Smooth muscle cell (in vitro differentiated cells): Measurements from ENCODE around the gene C19orf38. TPM values are rescaled to one million over a fixed set of nuclear protein-coding genes. Genes with fewer than 3 reads are reported as not detected.
"Not testable (repeated sequence)": the region's sequence is repeated elsewhere in the genome, so short reads cannot be mapped to it uniquely, and the experiment has no call there.

ENCODE experiments used
- DNase-seq: peaks from one replicate; lab custom pipeline; 2025; ENCODE audit not compliant: unreplicated experiment; lab: John Stamatoyannopoulos, UW
- H2AFZ ChIP-seq: fragments of 200-600 bp; sonication (generic); 2 replicates; pipeline ENCODE4 v1.6.0; 2016; ENCODE audit warnings: antibody characterized with exemption, low read depth, mild to moderate bottlenecking
- H3F3A ChIP-seq: fragments of 200-600 bp; sonication (generic); 2 replicates; pipeline ENCODE4 v1.6.0; 2017; ENCODE audit warnings: antibody characterized with exemption, low read depth
- H3K27ac ChIP-seq: fragments of 200-600 bp; sonication (generic); 2 replicates; pipeline ENCODE4 v1.5.1; 2016; ENCODE audit warnings: low read depth, mild to moderate bottlenecking
- H3K27me3 ChIP-seq: fragments of 200-600 bp; sonication (generic); 2 replicates; pipeline ENCODE4 v1.6.1; 2016; ENCODE audit warnings: low read depth, mild to moderate bottlenecking
- H3K36me3 ChIP-seq: fragments of 200-600 bp; sonication (generic); 2 replicates; pipeline ENCODE4 v1.5.1; 2016; ENCODE audit warnings: low read depth
- H3K4me1 ChIP-seq: fragments of 200-600 bp; sonication (generic); 2 replicates; pipeline ENCODE4 v1.5.1; 2016; ENCODE audit warnings: low read depth
- H3K4me2 ChIP-seq: fragments of 200-600 bp; sonication (generic); 2 replicates; pipeline ENCODE4 v1.6.0; 2016; ENCODE audit warnings: mild to moderate bottlenecking
- H3K4me3 ChIP-seq: fragments of 200-600 bp; sonication (generic); 2 replicates; pipeline ENCODE4 v1.5.1; 2016; ENCODE audit warnings: mild to moderate bottlenecking
- H3K79me2 ChIP-seq: fragments of 200-600 bp; sonication (generic); 2 replicates; pipeline ENCODE4 v1.6.0; 2016; ENCODE audit warnings: low read depth, mild to moderate bottlenecking
- H3K9ac ChIP-seq: fragments of 200-600 bp; sonication (generic); 2 replicates; pipeline ENCODE4 v1.6.0; 2016; ENCODE audit warnings: low read depth
- H3K9me3 ChIP-seq: fragments of 200-600 bp; sonication (generic); replicated peaks from 2 replicates; pipeline ENCODE4 v1.5.1; 2016; ENCODE audit warnings: low read depth
- H4K20me1 ChIP-seq: fragments of 200-600 bp; sonication (generic); 2 replicates; pipeline ENCODE4 v1.6.0; 2016; ENCODE audit warnings: low read depth
- CTCF ChIP-seq: fragments of 200-600 bp; sonication (generic); IDR thresholded peaks from 2 replicates; pipeline ENCODE4 v1.5.1; 2017; ENCODE audit warnings: borderline replicate concordance, mild to moderate bottlenecking, antibody characterized with exemption; ENCODE audit not compliant: insufficient read depth, poor library complexity, severe bottlenecking
- WGBS: methylation state at CpG from one replicate; pipeline ENCODE4 v1.1.7; 2016; ENCODE audit warnings: low lambda C conversion rate; 5-methylcytosine and 5-hydroxymethylcytosine counted together
- polyA plus RNA-seq: library from polyadenylated mRNA; unstranded; fragments of >200 nt; fragmentation: Nextera tagmentation; extraction: Ambion mirVana; gene quantifications from 2 replicates; pipeline ENCODE4 v1.2.1, GENCODE V29; 2016
- total RNA-seq: library from RNA; depleted of rRNA; stranded (reverse); fragments of >200 nt; gene quantifications from 2 replicates; pipeline ENCODE4 v1.2.3, GENCODE V29; 2014

The C19orf38 gene
- total and polyA plus RNA-seq, 2 experiments from 2014 or later, result 0.13 to 1.5 TPM

DNA sequence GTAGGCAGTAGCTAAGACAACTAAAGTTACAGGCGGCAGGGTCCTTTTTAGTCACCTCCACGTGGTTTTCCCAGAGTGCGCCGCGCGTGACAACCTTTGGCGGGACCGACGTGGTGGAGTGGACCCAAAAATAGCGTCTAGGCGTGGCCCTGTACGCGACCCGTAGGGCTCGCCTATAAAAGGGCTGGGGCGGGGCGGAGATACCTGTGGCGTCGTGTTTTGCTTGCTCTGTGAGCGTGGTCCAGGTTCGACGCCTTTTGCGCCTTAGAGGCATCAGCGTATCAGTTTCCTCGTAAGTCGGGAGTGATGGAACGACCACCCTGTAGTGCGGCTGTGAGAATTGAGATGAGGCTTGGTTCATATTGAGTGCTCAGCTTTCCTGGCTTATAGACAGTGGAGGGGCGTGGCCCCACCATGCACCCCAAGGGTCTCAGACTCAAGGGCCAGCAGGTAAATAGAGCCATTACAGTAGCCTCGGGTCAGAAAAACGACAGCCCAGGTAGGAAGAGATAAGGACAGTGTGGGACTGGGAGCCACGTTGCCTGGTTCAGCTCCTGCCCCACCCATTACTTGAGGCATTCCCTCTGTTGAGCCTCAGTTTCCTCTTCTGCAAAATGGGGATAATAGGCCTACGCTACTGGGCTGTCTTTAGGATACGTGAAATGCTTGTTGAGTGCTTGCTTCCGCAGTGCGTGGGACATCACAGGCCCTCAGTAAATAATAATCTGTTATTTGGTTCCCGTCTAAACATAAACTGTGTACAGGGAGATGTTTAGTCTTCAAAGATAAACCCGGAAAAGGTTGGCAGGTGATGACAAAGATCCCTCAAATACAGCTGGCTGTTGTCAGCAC is 11.5 kb upstream of the C19orf38 start:
- H2AFZ ChIP-seq, result peak overlapping the region; percentile 6
- H3K4me3 ChIP-seq, result peak overlapping the region; percentile 61
- no peak for DNase-seq
- peaks cover 8% of the 10 kb centered on the region for H3K4me1 ChIP-seq
- no peaks in the 10 kb centered on the region for H4K20me1 ChIP-seq
- H3K27me3 ChIP-seq, result no peaks in the 10 kb centered on the region
- H3K79me2 ChIP-seq, result no peaks in the 10 kb centered on the region
- H3K4me2 ChIP-seq, result peak overlapping the region; percentile 84
- peak overlapping the region; percentile 82 for H3K9ac ChIP-seq
- 44% methylated on average over 38 of the region's 38 CpGs for WGBS
- peak overlapping the region; percentile 89 for H3K27ac ChIP-seq
- no peaks in the 10 kb centered on the region for H3K9me3 ChIP-seq
- no peak for TF ChIP-seq CTCF
- peaks cover 11% of the 10 kb centered on the region for H3F3A ChIP-seq
- H3K36me3 ChIP-seq, result no peaks in the 10 kb centered on the region

GRCh38 chr19:10837649-10838048 is 10.6 kb upstream of the C19orf38 start:
- H3K4me2 ChIP-seq, H3K4me3 ChIP-seq, H3K27ac ChIP-seq, H3K27me3 ChIP-seq, H3K4me1 ChIP-seq, DNase-seq, H3K79me2 ChIP-seq, H3K36me3 ChIP-seq, H2AFZ ChIP-seq, H3K9ac ChIP-seq, H4K20me1 ChIP-seq, H3K9me3 ChIP-seq: not testable (repeated sequence)
- peaks cover 11% of the 10 kb centered on the region for H3F3A ChIP-seq
- 100% methylated on average over 7 of the region's 7 CpGs for WGBS

DNA sequence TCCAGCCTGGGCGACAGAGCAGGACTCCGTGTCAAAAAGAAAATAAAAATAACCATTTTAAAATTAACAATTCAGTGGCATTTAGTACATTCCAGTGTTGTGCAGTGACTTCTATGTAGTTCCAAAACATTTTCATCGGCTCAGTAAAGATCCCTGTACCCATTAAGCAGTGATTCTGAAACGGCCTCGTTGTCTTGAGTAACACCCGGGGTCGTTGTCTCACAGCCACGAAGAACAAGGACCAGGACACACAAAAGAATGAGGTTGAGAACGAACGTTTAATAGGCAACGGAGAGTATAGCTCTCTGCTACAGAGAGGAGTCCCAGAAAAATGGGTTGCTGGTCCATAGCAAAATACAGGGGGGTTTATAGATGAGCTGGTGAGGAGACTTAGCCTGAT is 9.8 kb upstream of the C19orf38 start:
- Histone ChIP-seq H3K9me3 (no peaks in the 10 kb centered on the region), H3K4me2 (no peak overlapping the region), H3F3A (peaks cover 11% of the 10 kb centered on the region), H3K27me3 (no peaks in the 10 kb centered on the region), H4K20me1 (no peaks in the 10 kb centered on the region), H3K36me3 (no peaks in the 10 kb centered on the region), H3K27ac (no peak overlapping the region), H2AFZ (no peak overlapping the region), H3K4me1 (peaks cover 8% of the 10 kb centered on the region), H3K4me3 (no peak overlapping the region), H3K9ac (no peak overlapping the region), H3K79me2 (no peaks in the 10 kb centered on the region)
- 74% methylated on average over 11 of the region's 11 CpGs for WGBS
- no peak for TF ChIP-seq CTCF
- DNase-seq, result no peak

- peaks cover 4% of the 10 kb centered on the region for H3F3A ChIP-seq
- H3K36me3 ChIP-seq, result no peaks in the 10 kb centered on the region
- DNase-seq, result no peak
- no peak overlapping the region for H3K27ac ChIP-seq
- no peaks in the 10 kb centered on the region for H3K9me3 ChIP-seq
- no peak overlapping the region for H3K9ac ChIP-seq
- H3K27me3 ChIP-seq, result no peaks in the 10 kb centered on the region
- no peaks in the 10 kb centered on the region for H4K20me1 ChIP-seq
- H3K79me2 ChIP-seq, result no peaks in the 10 kb centered on the region
- H2AFZ ChIP-seq, result no peak overlapping the region
- no peak overlapping the region for H3K4me2 ChIP-seq
- no peak for TF ChIP-seq CTCF
- H3K4me3 ChIP-seq, result no peak overlapping the region
- peaks cover 8% of the 10 kb centered on the region for H3K4me1 ChIP-seq
- WGBS, result 89% methylated on average over 10 of the region's 10 CpGs
Observed at GRCh38 chr19:10839114-10840050, 8.8 kb upstream of the C19orf38 start.
